OCI-LY7 (cell line): ENCODE measurements around the gene SNAI3. TPM values are rescaled to one million over a fixed set of nuclear protein-coding genes. Genes with fewer than 3 reads are reported as not detected.

Source experiments
- BruUV-seq: library from RNA; stranded (reverse); fragments of 400-500 nt; replicated peaks from 2 replicates; lab custom pipeline; 2021; lab: Mats Ljungman, UMichigan
- CTCF ChIA-PET: fragments of 300-600 bp; sonication (Branson Sonifier 250); formaldehyde crosslinking; loops from one replicate; lab custom pipeline; 2022; ENCODE audit warnings: antibody characterized with exemption; ENCODE audit not compliant: unreplicated experiment; lab: Charles Lee
- POLR2A ChIA-PET: fragments of 300-600 bp; sonication (Branson Sonifier 250); formaldehyde crosslinking; loops from one replicate; lab custom pipeline; 2022; ENCODE audit warnings: antibody characterized with exemption; lab: Charles Lee
- DNase-seq: peaks from one replicate; pipeline ENCODE4 v3.0.0-alpha.2; 2015; ENCODE audit warnings: low spot score
- H2AFZ ChIP-seq: fragments of 200-600 bp; sonication (generic), shearing (Covaris generic); 2 replicates; pipeline ENCODE4 v1.6.1; 2014; ENCODE audit warnings: mild to moderate bottlenecking, antibody characterized with exemption, low read length, moderate library complexity
- H3K27ac ChIP-seq: fragments of 200-600 bp; sonication (generic); 2 replicates; pipeline ENCODE4 v1.5.1; 2014; ENCODE audit warnings: mixed run types, low read depth, mild to moderate bottlenecking, moderate library complexity, low read length, inconsistent platforms; ENCODE audit not compliant: poor library complexity, severe bottlenecking
- H3K36me3 ChIP-seq: fragments of 200-600 bp; sonication (generic); 2 replicates; pipeline ENCODE4 v1.6.1; 2014; ENCODE audit warnings: mild to moderate bottlenecking, antibody characterized with exemption, low read length, moderate library complexity, mixed read lengths; ENCODE audit not compliant: insufficient read depth
- H3K4me1 ChIP-seq: fragments of 200-600 bp; sonication (generic); 2 replicates; pipeline ENCODE4 v1.5.1; 2014; ENCODE audit warnings: mild to moderate bottlenecking, low read length; ENCODE audit not compliant: insufficient read depth, poor library complexity, severe bottlenecking
- H3K4me2 ChIP-seq: fragments of 200-600 bp; sonication (generic); 2 replicates; pipeline ENCODE4 v1.6.1; 2014; ENCODE audit warnings: mild to moderate bottlenecking, low read length
- H3K4me3 ChIP-seq: fragments of 200-600 bp; sonication (generic); 2 replicates; pipeline ENCODE4 v1.5.1; 2014; ENCODE audit warnings: mild to moderate bottlenecking, low read depth, low read length; ENCODE audit not compliant: poor library complexity, severe bottlenecking
- H3K79me2 ChIP-seq: fragments of 200-600 bp; sonication (generic); 2 replicates; pipeline ENCODE4 v1.6.1; 2016; ENCODE audit warnings: low read depth, mild to moderate bottlenecking, low read length, moderate library complexity, mixed read lengths; ENCODE audit not compliant: insufficient read depth
- H3K9me2 ChIP-seq: fragments of 200-600 bp; sonication (generic); 2 replicates; pipeline ENCODE4 v1.6.1; 2016; ENCODE audit warnings: mild to moderate bottlenecking, low read length, mixed read lengths; ENCODE audit not compliant: insufficient read depth
- H3K9me3 ChIP-seq: fragments of 200-600 bp; sonication (generic); 2 replicates; pipeline ENCODE4 v1.6.1; 2014; ENCODE audit warnings: mild to moderate bottlenecking, mixed run types, low read length, mixed read lengths
- H4K20me1 ChIP-seq: fragments of 200-600 bp; sonication (generic); 2 replicates; pipeline ENCODE4 v1.6.1; 2014; ENCODE audit warnings: mild to moderate bottlenecking, antibody characterized with exemption, low read length, moderate library complexity, mixed read lengths; ENCODE audit not compliant: insufficient read depth
- EZH2phosphoT487 ChIP-seq: fragments of 200-600 bp; sonication (generic); IDR thresholded peaks from 2 replicates; pipeline ENCODE4 v1.6.1; 2018; ENCODE audit warnings: low read depth, borderline replicate concordance, mild to moderate bottlenecking, mixed run types, antibody characterized with exemption, low read length, moderate library complexity, mixed read lengths
- intact Hi-C: fragments of 100-400 bp; cut with micrococcal nuclease; formaldehyde crosslinking; loops from one replicate; pipeline ENCODE4 v1.10.0; 2022; ENCODE audit not compliant: unreplicated experiment
- total RNA-seq, 2 experiments: library from RNA; depleted of rRNA in 1 of 2; stranded (reverse); fragments of >200 nt in 1 of 2; shearing (Covaris generic) in 1 of 2; gene quantifications; 2 replicates each; pipeline ENCODE4 v1.2.3, GENCODE V29; 2014 to 2022
- TF ChIP-seq, protein P1 (sequence below): fragments of 200-600 bp; sonication (generic); conservative IDR thresholded peaks from 2 replicates; pipeline ENCODE4 v1.5.1; 2014; ENCODE audit warnings: mild to moderate bottlenecking, antibody characterized with exemption, low read length, moderate library complexity, mixed read lengths

SNAI3 gene
- total RNA-seq, 2 experiments from 2014 or later: 3.1 to 3.3 TPM

DNA sequence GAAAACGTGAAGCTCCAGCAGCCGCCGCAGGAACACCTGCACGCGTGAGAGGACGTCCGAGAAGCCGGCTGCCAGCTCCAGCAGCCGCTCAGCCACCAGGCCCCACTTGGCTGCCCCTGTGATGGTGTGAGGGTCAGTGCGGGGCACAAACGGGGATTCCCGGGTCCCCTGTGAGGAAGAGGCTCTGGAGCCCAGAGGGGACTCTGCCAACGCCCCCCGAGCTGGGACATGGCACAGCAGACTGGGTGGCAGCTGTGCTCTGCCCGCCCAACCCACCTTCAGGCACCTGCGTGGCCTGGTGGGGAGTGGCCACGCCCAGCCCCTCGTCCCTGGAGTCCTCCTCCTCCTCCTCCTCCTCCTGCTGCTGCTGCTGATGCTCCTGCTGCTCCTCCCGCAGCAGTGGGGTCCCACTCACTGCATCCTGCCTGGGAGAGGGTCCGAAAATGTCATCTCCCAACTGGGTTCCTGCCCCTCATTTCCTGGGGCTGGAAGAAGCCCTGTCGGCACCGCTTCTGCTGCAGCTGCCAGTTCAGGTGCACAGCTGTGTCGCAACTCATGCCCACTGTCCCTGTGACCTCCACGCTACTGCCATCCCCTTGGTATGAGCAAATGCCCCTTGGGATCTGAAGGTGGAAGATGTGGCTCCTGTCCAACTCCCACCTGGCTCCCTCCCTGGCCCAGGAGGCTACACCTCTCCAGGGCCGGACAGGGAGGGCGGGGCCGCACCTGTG, 47.5 kb upstream of the SNAI3 start:
- Histone ChIP-seq H3K27ac (no peak overlapping the region), H3K9me2 (no peaks in the 10 kb centered on the region), H3K4me2 (no peak overlapping the region), H3K4me1 (peaks cover 15% of the 10 kb centered on the region), H3K4me3 (no peak overlapping the region), H4K20me1 (no peaks in the 10 kb centered on the region; the same call in 1 of the 2 replicates), H2AFZ (no peak overlapping the region), H3K9me3 (no peaks in the 10 kb centered on the region), H3K36me3 (peaks cover 34% of the 10 kb centered on the region; the same call in 1 of the 2 replicates), H3K79me2 (no peaks in the 10 kb centered on the region)
- no TSS peak for BruUV-seq
- CTCF ChIA-PET: no interaction called here
- TF ChIP-seq, protein P1, sequence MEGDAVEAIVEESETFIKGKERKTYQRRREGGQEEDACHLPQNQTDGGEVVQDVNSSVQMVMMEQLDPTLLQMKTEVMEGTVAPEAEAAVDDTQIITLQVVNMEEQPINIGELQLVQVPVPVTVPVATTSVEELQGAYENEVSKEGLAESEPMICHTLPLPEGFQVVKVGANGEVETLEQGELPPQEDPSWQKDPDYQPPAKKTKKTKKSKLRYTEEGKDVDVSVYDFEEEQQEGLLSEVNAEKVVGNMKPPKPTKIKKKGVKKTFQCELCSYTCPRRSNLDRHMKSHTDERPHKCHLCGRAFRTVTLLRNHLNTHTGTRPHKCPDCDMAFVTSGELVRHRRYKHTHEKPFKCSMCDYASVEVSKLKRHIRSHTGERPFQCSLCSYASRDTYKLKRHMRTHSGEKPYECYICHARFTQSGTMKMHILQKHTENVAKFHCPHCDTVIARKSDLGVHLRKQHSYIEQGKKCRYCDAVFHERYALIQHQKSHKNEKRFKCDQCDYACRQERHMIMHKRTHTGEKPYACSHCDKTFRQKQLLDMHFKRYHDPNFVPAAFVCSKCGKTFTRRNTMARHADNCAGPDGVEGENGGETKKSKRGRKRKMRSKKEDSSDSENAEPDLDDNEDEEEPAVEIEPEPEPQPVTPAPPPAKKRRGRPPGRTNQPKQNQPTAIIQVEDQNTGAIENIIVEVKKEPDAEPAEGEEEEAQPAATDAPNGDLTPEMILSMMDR: no peak
- TF ChIP-seq EZH2phosphoT487: no peak
- no peak for DNase-seq
- POLR2A ChIA-PET: no interaction called here
- intact Hi-C loops: no loop called here

DNA sequence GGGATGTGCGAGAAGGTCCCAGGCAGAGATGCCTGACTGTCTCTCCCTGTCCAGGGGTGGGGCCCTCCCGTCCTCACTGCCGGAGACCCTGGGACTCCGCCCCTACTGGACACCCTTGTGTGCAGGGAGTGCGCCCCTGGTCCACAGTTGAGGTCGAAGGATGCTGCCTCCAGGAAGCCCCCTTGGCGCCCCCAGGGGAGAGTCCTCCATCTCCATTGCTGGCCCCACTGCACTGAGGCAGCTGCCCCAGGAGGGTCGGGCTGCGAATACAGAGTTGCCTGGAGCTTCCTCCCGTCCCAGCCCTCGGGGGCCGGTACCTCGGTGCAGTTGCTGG, 46.6 kb upstream of the SNAI3 start:
- no TSS peak for BruUV-seq
- no peaks in the 10 kb centered on the region; the same call in 1 of the 2 replicates for H4K20me1 ChIP-seq
- H3K4me2 ChIP-seq: no peak overlapping the region
- CTCF ChIA-PET: no interaction called here
- no peaks in the 10 kb centered on the region for H3K9me2 ChIP-seq
- no peaks in the 10 kb centered on the region for H3K9me3 ChIP-seq
- DNase-seq: no peak
- POLR2A ChIA-PET: no interaction called here
- intact Hi-C loops: no loop called here
- no peaks in the 10 kb centered on the region for H3K79me2 ChIP-seq
- peaks cover 6% of the 10 kb centered on the region for H3K4me1 ChIP-seq
- H3K4me3 ChIP-seq: no peak overlapping the region
- H2AFZ ChIP-seq: no peak overlapping the region
- H3K36me3 ChIP-seq: peaks cover 34% of the 10 kb centered on the region; the same call in 1 of the 2 replicates
- no peak overlapping the region for H3K27ac ChIP-seq
- TF ChIP-seq EZH2phosphoT487: no peak
- TF ChIP-seq, protein P1: no peak
